GM12864 (cell line): ENCODE measurements around the gene THSD4.

Experiments used
- DNase-seq: peaks from one replicate; pipeline ENCODE4 v3.0.0-alpha.2; 2011; ENCODE audit warnings: low read depth
- H3K4me3 ChIP-seq: 2 replicates; pipeline ENCODE4 v1.5.1; 2011; ENCODE audit warnings: mild to moderate bottlenecking, low read depth, low read length, control low read depth
- TF ChIP-seq, protein P1 (sequence below): IDR thresholded peaks from 2 replicates; pipeline ENCODE4 v1.5.1; 2011; ENCODE audit warnings: low read depth, mild to moderate bottlenecking, moderate library complexity, low read length, control low read depth, inconsistent platforms; ENCODE audit errors: missing control alignments

Gene THSD4

DNA sequence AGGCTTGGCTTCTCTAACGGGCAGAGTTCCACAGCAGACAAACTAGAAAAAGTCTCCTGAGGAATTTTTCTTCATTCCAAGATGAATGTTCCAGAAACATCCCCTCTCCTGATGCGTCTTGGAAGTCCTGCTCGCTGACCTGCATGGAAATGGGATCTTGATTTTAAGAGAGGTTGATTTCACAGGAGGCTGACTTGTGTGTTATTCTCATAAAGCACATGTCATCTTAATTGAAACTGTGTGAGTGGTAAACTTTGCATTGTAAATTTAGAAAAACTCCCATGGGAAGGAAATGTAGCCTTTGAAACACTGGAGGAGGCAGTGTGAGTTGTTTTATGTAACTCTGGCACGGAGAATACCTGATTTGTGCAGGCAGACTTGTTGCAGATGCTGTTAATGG is 357.3 kb downstream of the THSD4 start:
- TF ChIP-seq, protein P1, sequence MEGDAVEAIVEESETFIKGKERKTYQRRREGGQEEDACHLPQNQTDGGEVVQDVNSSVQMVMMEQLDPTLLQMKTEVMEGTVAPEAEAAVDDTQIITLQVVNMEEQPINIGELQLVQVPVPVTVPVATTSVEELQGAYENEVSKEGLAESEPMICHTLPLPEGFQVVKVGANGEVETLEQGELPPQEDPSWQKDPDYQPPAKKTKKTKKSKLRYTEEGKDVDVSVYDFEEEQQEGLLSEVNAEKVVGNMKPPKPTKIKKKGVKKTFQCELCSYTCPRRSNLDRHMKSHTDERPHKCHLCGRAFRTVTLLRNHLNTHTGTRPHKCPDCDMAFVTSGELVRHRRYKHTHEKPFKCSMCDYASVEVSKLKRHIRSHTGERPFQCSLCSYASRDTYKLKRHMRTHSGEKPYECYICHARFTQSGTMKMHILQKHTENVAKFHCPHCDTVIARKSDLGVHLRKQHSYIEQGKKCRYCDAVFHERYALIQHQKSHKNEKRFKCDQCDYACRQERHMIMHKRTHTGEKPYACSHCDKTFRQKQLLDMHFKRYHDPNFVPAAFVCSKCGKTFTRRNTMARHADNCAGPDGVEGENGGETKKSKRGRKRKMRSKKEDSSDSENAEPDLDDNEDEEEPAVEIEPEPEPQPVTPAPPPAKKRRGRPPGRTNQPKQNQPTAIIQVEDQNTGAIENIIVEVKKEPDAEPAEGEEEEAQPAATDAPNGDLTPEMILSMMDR = no peak
- H3K4me3 ChIP-seq = no peak overlapping the region
- no peak for DNase-seq

GRCh38 chr15:71473751-71474150 is 358.5 kb downstream of the THSD4 start:
- TF ChIP-seq, protein P1 = no peak
- no peak for DNase-seq
- no peak overlapping the region for H3K4me3 ChIP-seq

DNA sequence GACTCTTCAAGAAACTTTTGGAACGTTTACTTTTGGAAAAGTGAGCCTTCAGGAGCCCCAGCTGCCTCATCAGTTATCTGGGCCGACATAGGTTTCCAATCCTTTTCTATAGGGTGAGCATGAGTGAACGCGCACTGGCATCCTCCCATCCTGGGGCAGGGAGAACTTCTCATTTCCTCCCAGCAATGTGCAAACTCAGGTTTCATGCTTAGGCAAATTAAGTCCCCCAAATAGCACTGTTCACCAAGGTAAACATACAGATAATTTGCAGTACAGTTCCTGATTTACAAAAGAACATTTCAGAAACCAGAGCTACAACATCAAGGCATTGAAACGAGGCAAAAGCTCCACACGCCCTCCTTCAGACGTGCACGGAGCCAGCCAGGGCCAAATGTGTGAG is 361.6 kb downstream of the THSD4 start:
- TF ChIP-seq, protein P1 = no peak
- DNase-seq = peak; percentile 71
- H3K4me3 ChIP-seq = no peak overlapping the region

DNA sequence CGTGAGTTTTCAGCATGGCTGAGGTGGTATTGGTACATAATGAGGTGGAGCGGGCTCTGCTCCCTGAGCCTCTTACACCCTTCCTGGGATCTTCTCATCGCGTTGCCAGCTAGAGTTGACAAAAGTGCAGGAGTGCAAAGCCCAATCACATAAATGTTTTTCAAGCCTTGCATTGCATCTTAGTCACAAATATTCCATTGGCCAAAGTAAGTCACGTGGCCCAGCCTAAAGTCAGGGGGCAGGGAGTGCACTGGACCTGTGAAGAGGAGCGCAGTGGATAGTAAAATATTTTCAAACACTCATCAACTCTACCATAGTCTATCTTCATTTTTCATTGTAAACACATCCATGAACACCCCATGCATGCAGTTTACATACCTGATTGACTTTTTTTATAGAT is 365.3 kb downstream of the THSD4 start:
- H3K4me3 ChIP-seq = no peak overlapping the region
- TF ChIP-seq, protein P1 = no peak
- DNase-seq = no peak

DNA sequence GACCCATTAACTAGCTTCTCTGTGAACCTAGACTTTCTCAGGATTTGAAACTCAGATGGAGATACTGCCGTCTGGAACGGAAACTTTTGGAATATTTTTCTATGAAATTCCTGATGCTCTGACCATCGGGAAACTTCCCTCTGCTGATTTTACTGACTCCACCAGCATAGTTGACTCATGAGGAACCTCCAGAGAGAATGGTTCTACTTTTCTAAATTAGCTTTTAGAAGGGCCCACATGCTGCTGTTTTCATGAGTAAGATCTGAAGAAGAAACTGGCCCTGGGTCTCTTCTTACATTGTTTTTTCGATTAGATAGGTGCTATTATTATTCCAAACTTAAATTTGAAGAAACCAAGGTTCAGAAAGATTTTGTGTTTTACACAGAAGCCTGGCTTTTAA is 368.8 kb downstream of the THSD4 start:
- DNase-seq = no peak
- TF ChIP-seq, protein P1 = no peak
- no peak overlapping the region for H3K4me3 ChIP-seq

GRCh38 chr15:71485094-71485693 is 369.9 kb downstream of the THSD4 start:
- no peak for DNase-seq
- TF ChIP-seq, protein P1 = peak; percentile 82
- no peak overlapping the region for H3K4me3 ChIP-seq

GRCh38 chr15:71489570-71489969 is 374.3 kb downstream of the THSD4 start:
- TF ChIP-seq, protein P1 = no peak

More at GRCh38 chr15:71489570-71489969, 374.3 kb downstream of the THSD4 start:
- DNase-seq = no peak
- no peak overlapping the region for H3K4me3 ChIP-seq
